Astrocyte of the cerebellum (primary cell): ENCODE results near the gene ARPC3.
"Not testable (repeated sequence)": the region's sequence is repeated elsewhere in the genome, so short reads cannot be mapped to it uniquely, and the experiment has no call there.

ENCODE experiments used
- DNase-seq: peaks from one replicate; pipeline ENCODE4 v3.0.0-alpha.2; 2011; ENCODE audit warnings: low read depth
- H3K4me3 ChIP-seq: 2 replicates; pipeline ENCODE4 v1.5.1; 2011; ENCODE audit warnings: mild to moderate bottlenecking, low read depth, low read length, moderate library complexity
- CTCF ChIP-seq: IDR thresholded peaks from 2 replicates; pipeline ENCODE4 v1.5.1; 2012; ENCODE audit warnings: low read length, low read depth, moderate library complexity, mild to moderate bottlenecking; ENCODE audit errors: missing control alignments
- in situ Hi-C: cut with HindIII; loops from 2 replicates; pipeline ENCODE4 v1.10.0; 2017; ENCODE audit warnings: low sequenced_read_pairs

The ARPC3 gene

GRCh38 chr12:110465024-110465423, 14.9 kb upstream of the ARPC3 start:
- in situ Hi-C loops: no loop called here
- no peak for TF ChIP-seq CTCF
- no peak for DNase-seq
- H3K4me3 ChIP-seq: no peak overlapping the region

- H3K4me3 ChIP-seq, DNase-seq, in situ Hi-C loops: not testable (repeated sequence)
Observed at GRCh38 chr12:110461189-110461588, 11.1 kb upstream of the ARPC3 start.

- TF ChIP-seq CTCF: no peak
- in situ Hi-C loops: no loop called here
- no peak for DNase-seq
- H3K4me3 ChIP-seq: no peak overlapping the region
Observed at GRCh38 chr12:110458756-110459155, 8.6 kb upstream of the ARPC3 start.

- in situ Hi-C loops: no loop called here
- TF ChIP-seq CTCF: no peak
- no peak for DNase-seq
- H3K4me3 ChIP-seq: no peak overlapping the region
Observed at GRCh38 chr12:110453569-110454296, 3.6 kb upstream of the ARPC3 start.

- H3K4me3 ChIP-seq: no peak overlapping the region
- in situ Hi-C loops: no loop called here
Observed at GRCh38 chr12:110451263-110451662, 1.1 kb upstream of the ARPC3 start.

GRCh38 chr12:110444455-110444854, 5.7 kb downstream of the ARPC3 start:
- in situ Hi-C loops: no loop called here
- no peak for DNase-seq
- no peak for TF ChIP-seq CTCF
- H3K4me3 ChIP-seq: no peak overlapping the region

More at GRCh38 chr12:110451263-110451662, 1.1 kb upstream of the ARPC3 start:
- no peak for TF ChIP-seq CTCF
- DNase-seq: no peak

- in situ Hi-C loops: no loop called here
- no peak for TF ChIP-seq CTCF
- no peak overlapping the region for H3K4me3 ChIP-seq
- DNase-seq: no peak
Observed at GRCh38 chr12:110436231-110436630, 13.9 kb downstream of the ARPC3 start.
